ENCODE results near the gene KNCN.

DNA sequence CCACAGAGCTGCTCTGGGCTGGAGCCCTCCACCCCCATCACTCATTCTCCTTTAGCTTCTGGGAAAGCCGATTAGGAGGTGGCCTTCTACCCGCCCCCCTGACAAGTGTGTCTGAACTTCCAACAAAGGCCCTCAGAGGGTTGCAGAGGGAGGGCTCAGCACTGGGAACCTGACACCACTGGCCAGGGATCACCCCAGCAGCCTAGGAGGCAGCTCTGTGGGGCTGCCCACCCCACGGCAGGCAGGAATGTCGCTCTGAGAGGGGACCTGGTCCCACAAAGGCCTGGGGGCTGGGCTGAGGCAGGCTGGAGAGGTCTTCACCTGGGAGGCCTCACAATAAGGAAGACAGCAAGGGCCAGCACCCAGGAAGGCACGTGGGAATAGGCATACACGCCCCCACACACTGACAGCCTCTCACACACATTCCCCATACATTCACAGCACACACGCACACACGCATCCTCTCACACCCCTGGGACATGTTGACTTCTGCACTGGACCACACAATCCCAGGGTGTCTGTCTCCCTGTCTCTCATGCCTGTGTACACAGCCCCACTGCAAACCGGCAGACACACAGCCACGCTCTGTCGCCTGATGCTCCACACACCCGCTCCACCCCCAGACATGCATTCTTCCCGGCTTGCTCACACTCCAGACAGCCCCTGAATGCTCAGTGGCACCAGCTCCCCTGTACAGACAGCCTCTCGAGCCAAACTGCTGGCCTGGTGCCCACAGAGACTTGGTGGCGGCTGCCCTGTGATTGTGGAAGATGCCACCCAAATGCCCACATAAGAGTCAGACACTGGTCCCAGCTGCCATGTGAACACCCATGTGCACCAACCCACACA, 31.2 kb downstream of the KNCN start:
- no peak for TF ChIP-seq POLR2A (IDR thresholded peaks at IDR 0.05; ENCODE audit: low read depth, low read length)
- TF ChIP-seq TAF1 (IDR thresholded peaks at IDR 0.05; ENCODE audit: borderline replicate concordance, low read depth, low read length): no peak

Data from GM12892 (cell line).